Embryonic facial prominence (tissue), 1 donor: ENCODE results near the gene RAB11FIP3.

ENCODE experiments used
- DNase-seq: peaks from one replicate; pipeline ENCODE4 v3.0.0-alpha.2; 2016; ENCODE audit errors: extremely low spot score

Gene RAB11FIP3

DNA sequence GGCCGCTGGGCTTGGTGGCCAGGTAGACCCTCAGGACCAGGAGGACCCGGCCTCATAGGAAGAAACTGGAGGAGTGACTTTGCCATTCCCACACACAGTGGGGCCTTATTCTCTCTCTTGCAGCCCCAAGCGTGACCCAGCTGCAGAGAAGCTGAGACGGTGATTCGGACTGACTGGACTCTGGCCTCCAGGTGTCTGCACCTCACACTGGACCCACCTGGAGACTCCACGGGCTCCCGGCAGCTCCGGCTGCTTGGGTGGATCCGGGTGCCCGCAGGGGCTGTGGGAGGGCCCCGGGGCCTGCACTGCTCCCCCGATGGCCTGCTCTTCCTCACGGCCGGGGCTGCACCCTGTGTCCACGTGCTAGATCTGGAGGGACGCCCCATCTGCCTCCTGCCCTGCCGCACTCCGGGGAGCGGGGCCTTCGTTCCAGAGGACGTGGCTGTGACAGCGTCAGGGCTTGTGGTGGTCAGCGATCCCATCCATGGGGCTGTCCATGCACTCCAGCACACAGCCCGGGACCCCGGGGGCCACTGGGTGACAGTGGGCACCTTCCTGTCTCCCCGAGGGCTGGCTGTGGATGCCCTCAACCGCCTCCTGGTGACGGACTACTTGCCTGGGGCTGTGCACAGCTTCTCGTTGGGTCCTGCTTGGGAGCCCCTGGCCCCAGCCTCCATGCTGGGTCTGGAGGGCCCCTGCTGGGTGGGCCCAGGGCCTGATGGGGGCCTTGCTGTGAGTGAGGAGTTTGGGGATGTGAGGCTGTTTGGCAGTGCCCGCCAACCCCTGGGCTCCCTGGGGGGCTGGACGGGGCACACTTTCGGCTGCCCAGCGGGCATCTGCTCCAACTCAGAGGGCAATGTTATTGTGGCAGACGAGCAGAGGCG lies 142.2 kb downstream of the RAB11FIP3 start:
- no peak for DNase-seq

DNA sequence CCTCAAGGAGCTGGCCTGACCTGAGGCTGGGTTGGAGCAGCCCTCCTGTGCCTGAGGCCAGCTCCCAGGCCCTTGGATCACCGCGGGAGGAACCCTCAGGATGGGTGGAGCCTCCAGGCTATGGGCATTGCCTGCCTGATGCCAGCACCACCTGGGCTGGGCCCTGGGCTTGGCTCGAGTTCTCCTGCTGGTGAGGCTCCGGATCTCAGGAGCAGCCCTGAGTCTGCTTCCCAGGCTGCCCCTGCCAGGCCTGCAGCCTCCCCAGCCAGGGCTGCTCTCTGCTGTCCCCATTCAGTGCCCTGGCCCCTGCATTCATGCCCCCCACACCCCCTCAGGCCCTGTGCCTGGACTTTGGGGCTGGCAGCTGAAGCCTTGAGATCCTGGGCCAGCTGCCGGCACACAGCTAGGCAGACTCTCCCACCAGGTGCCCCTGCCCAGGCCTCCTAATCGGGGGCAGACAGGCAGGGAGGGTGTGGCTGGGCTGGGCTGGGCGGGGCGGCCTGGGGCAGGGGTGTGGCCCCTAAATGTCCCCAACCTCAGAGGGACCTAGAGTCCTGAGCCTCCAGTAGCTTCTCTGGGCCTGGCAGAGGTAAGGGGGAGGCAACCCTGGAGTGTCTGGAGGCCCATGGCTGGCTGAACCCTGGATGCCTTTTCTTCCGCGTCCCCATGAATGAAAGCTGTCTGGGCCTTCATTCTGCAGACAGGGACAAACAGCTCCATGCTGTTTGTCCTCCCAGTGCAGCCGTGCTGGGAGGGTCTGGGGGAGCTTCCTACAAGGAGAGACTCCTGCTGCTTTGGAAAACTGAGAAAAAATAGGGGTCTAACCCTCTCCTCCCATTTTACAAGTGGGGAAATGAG lies 143.2 kb downstream of the RAB11FIP3 start:
- DNase-seq: no peak

DNA sequence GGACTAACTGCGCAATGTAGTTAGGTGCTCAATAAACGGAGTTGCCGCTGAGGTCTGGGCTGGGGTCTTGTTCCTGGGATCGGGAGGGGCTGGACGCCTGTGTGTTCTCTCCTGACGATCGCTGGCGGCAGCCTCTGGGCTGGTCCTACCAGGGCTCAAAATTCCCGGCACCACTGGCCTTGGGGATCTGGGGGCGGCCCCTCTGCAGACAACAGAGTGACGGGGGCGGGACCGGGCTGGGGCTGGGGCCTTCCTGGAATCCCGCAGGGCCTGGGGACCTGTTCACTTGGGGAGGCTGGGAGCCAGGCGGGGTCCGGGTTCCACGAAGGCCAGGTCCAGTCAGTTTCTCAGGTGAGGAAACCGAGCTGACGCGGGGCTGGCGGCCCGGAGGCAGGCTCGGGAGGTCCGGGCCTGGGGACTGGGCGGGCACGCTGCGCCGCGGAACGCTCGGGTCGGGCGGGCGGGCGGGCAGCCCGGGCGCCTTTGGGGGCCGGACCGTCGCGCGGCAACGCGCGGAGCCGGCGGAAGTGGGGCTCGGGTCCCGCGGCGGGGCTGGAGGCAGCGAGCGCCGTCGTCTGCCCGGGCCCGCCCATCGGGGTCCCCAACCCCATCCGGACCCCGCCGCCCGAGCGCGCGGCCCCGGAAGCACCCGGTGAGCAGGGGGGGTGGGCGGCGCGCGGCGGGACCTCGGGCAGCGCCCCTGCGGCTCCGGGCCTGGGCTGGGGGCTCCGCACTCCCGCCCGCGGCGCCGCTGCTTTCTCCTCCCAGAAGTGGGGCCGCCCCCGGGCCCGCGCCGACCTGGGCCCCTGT lies 144.2 kb downstream of the RAB11FIP3 start, which contains the start of gene PIGQ:
Gene PIGQ (plus strand): TSS at position 524 of the 810 bp plus-strand sequence. CDS start 4,107 bp downstream, outside the sequence.
- DNase-seq: peak; percentile 36
